Stimulated activated naive CD4-positive, alpha-beta T cell (primary cell): ENCODE results near the gene ITGB6.

Source experiments
- DNase-seq, 6 experiments: peaks; one replicate each; lab custom pipeline; 2025; lab: John Stamatoyannopoulos, UW

The ITGB6 gene, protein sequence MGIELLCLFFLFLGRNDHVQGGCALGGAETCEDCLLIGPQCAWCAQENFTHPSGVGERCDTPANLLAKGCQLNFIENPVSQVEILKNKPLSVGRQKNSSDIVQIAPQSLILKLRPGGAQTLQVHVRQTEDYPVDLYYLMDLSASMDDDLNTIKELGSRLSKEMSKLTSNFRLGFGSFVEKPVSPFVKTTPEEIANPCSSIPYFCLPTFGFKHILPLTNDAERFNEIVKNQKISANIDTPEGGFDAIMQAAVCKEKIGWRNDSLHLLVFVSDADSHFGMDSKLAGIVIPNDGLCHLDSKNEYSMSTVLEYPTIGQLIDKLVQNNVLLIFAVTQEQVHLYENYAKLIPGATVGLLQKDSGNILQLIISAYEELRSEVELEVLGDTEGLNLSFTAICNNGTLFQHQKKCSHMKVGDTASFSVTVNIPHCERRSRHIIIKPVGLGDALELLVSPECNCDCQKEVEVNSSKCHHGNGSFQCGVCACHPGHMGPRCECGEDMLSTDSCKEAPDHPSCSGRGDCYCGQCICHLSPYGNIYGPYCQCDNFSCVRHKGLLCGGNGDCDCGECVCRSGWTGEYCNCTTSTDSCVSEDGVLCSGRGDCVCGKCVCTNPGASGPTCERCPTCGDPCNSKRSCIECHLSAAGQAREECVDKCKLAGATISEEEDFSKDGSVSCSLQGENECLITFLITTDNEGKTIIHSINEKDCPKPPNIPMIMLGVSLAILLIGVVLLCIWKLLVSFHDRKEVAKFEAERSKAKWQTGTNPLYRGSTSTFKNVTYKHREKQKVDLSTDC

GRCh38 chr2:160199683-160200389 is at the start of gene ITGB6:
Gene ITGB6 (minus strand): TSS chr2:160200272. CDS start chr2:160200063, 209 bp downstream.
- DNase-seq = no peak

DNA sequence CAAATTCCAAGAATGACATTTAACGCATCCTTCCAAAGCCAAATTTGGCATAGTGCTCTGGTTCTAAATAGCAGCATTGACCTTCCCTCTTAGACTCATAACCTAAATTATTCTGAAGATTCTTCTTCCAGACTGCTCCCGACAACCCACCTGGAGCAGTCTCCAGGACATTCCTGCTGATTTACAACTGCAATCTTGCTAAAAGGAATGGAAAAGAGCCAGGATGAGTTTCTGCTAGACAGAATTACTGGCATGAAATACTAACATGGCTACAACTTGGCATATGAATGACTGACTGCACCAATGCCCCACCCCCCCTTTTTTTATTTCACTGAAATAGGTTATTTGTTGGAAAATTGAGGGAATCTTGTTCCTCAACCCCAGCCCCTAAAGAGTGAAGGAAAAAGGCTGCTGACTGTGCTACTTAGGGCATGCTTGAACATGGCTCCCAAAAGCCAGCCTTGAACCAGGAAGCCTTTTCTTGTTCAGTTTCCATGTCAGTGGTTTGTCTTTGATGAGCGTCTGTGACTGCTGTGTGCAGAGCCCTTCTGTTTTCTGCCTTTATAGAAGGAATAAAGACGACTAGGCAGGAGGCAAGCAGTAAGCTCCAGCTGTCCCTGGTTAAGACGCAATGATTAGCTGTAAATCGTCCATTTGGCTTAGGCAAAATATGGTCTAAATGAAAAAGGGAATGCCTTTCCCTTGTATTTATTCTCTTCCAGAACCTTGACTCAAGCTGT is 47.4 kb upstream of the ITGB6 start:
- no peak for DNase-seq

- DNase-seq = no peak
Measured at GRCh38 chr2:160246356-160246755, 46.3 kb upstream of the ITGB6 start.

DNA sequence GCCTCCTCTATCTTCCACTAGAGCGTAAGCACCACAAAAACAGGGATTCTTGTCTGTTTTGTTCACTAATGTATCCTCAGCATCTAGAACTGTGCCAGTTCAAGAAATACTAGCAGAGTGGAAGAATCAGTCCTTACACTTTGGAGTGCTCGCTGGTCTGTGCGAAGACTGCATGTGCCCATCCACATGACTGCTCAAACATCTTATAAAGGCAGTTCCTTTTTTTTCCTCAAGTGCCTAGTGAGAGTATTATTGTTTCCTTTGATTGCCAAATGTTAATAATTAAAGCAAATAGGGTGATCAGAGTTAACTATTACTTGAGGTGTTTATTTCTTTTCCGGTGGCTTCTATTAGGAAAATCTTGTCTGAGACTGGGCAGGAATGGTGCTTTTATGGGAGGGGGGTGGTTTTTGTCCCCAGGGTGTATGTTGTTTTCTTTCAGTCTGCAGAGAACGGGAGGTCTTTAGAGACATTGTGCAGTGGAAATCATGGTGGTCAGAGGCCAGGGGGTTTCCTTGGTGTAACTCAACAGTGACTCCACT is 45.6 kb upstream of the ITGB6 start:
- no peak for DNase-seq

GRCh38 chr2:160242893-160243564 is 43.0 kb upstream of the ITGB6 start:
- no peak for DNase-seq

GRCh38 chr2:160241251-160242137 is 41.4 kb upstream of the ITGB6 start:
- DNase-seq = no peak

GRCh38 chr2:160239436-160239835 is 39.4 kb upstream of the ITGB6 start:
- DNase-seq = no peak

GRCh38 chr2:160238392-160238791 is 38.3 kb upstream of the ITGB6 start:
- no peak for DNase-seq

DNA sequence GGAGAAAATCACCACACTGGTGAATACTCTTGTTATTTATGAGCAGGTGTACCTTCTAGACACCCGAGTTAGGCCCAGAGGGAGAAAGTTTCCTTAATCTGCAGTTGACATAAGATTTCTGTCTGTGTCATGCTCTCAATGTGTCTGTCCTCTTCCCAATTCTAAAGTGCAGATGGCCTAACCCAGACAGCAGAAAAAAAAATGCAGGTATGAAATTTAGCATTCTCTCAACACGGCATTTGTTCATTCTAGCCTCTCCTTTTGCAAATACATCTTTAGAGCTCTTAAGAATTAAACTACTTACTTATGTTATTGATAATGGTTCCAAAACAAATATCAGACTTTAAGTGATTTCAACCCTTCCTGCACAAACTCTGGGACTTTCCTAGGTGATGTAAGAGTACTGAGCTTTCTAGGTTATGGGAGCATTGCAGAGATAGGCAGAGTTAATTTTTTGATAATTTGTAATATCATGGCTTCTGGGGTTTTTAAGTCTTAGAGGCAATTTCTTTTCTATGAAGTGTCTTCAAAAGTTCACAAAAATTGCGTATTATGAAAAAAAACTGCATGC is 32.9 kb upstream of the ITGB6 start:
- DNase-seq = no peak

DNA sequence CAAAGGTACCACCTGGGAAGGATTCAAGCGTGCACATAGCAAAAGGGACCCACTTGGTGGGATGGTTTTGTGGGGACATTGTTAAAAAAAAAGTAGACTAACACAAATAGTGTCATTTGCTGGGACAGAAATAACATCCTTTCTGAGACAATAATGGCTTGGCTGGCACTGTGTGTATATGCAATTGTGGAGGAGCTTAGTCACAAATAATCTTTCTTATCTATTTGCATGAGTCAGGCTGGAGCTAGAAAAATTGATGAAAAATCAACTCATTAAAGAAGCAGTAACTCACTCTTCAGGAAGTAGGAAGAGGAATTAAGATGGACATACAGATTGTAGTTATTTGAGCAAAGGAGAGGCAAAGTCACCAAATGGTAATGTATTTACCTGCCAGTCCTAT is 29.5 kb upstream of the ITGB6 start:
- DNase-seq = no peak

DNA sequence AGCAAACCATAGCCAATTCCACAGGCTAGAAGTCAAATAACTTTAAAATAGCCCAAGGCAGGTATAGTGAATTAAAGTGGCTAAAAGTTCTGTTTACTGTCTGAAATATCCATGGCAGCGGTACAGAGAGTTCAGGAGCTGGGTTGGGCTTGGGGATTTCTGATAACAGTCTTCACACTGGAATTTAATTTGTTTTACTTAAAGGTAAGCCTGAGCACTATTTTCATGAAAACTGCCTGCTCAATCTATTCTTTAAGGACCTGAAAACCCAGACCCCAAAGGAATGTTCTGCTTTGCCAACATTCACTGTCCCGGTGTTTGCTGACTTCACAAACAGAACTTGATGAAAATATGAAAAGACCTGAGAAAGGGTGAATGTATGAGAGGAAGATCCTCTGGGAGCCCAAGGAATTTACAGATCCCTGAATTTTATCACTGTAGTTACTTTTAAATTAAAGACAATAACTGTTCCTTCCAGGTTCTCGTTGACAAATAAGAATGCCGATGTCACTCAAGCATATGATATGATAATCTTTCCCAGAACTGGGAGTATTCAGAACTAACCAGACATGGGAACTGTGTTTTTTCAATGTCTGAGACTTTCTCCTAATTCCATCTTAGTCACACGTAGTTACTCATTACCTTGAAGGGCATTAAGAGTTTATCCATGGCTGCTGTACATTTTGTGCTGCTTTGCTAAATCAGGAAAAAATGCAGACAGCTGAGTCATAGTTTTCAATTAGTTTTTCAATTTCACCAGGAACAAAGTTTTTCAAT is 28.3 kb upstream of the ITGB6 start:
- DNase-seq = no peak

DNA sequence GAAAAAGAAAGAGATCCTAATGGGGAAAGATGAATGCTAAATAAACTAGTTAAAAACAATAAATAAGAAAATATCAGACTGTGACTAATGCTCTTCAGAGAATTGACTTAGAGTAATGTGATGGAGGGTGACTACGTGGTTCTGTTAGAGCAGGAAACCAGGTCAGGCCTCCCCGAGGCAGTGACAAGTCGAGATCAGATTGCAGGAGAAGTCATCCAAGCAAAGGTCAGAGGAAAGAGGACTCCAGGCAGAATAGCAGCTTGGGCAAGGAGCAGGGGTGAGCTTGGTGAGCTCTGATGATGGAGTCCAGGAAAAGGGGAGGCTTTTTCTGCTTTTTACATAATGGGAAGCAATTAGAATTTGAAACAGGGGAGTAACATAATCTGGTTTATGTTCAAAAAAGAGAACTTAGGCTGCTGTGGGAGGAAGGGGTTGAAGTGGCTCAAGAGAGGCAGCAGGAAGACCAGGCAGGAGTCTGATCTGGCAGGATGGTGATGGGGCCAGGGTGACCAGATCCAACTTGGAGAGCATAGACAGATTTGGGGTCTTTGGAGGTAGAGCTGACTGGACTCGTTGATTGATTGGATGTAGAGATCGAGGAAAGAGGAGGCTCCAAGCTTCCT is 27.3 kb upstream of the ITGB6 start:
- DNase-seq = no peak

GRCh38 chr2:160226367-160226766 is 26.3 kb upstream of the ITGB6 start:
- no peak for DNase-seq

GRCh38 chr2:160225722-160226121 is 25.6 kb upstream of the ITGB6 start:
- DNase-seq = no peak

DNA sequence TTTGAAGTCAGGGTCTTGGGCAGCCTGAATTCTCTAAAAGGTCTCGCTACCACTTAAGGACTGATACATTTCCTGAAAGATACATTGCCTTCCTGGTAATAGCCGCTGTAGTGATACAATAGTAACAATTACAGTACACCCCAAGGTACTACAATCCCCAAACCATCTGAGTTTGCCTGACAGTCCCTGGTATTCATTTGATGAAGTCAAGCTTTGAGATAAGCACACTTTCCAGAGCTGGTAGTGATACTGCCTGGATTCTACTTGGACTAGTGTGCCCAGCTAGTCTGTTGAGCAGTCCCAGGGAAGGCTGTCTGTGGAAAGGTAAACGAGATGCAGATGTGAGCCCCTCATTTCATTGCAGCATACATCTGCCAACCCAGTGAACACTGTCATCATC is 24.4 kb upstream of the ITGB6 start:
- no peak for DNase-seq

DNA sequence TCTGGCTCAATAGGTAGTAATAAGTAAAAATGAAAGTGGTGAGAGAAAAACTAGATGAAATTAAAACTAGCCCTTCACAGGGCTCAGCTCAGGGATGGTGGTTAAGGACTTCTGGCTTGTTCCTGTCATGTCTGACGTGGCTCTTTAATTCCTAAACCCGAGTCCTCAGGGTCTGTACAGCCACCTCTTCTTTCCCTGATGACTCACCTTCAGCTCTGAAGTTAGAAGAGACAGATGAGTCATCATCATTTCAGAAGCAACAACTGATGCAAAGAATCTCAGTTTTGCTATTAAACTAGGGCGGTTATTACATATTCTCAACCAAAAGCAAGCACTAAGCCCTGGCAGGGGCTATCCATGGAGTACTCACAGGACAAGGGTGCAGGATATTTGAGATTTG is 24.0 kb upstream of the ITGB6 start:
- DNase-seq = no peak

DNA sequence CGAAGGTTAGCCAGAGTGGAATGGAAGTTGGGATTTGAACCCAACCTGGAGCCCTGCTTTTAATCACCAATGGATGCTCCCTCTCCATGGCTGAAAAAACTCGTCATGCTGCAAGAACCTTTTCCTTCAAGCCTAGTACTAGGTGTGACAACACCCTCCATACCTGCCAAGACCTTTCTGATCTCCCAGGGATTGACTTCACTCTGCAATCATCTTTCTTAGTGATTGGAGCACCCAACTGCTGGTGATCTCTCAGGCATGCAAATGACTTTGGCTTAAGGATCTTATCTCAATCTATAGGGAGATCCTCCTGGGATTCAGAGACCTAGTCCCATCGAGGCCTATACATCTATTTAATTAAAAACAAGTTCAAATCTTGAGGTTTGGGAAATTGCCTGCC is 23.5 kb upstream of the ITGB6 start:
- no peak for DNase-seq

- DNase-seq = no peak
Measured at GRCh38 chr2:160222546-160223283, 22.6 kb upstream of the ITGB6 start.
